MCF 10A (cell line): ENCODE results near the gene PLEKHG1. TPM values are rescaled to one million over a fixed set of nuclear protein-coding genes. Genes with fewer than 3 reads are reported as not detected.

ENCODE experiments used
- BruUV-seq: library from RNA; stranded (reverse); fragments of 400-500 nt; replicated peaks from 2 replicates; lab custom pipeline; 2021; lab: Mats Ljungman, UMichigan
- CTCF ChIA-PET: fragments of 300-600 bp; sonication (Branson Sonifier 250); formaldehyde crosslinking; extraction: SDS; loops from one replicate; lab custom pipeline; 2021; ENCODE audit warnings: antibody characterized with exemption, inconsistent platforms; lab: Yijun Ruan, JAX
- POLR2A ChIA-PET: fragments of 300-600, 350-650 bp; sonication (Branson Sonifier 250); formaldehyde crosslinking; extraction: SDS; loops from one replicate; lab custom pipeline; 2020; ENCODE audit warnings: antibody characterized with exemption, inconsistent platforms; lab: Yijun Ruan, JAX
- DNase-seq: peaks from one replicate; pipeline ENCODE4 v3.0.0-alpha.2; 2018; ENCODE audit not compliant: unreplicated experiment
- H3K27ac Mint-ChIP-seq: one replicate; pipeline ENCODE4 v1.8.0; 2022; ENCODE audit warnings: mild to moderate bottlenecking, low read depth, mixed read lengths; ENCODE audit not compliant: unreplicated experiment
- H3K27me3 Mint-ChIP-seq: one replicate; pipeline ENCODE4 v1.8.0; 2022; ENCODE audit warnings: mixed read lengths; ENCODE audit not compliant: insufficient read depth, unreplicated experiment
- H3K36me3 Mint-ChIP-seq: one replicate; pipeline ENCODE4 v1.8.0; 2022; ENCODE audit warnings: mild to moderate bottlenecking, moderate library complexity, mixed read lengths; ENCODE audit not compliant: insufficient read depth, unreplicated experiment
- H3K4me1 Mint-ChIP-seq: one replicate; pipeline ENCODE4 v1.8.0; 2022; ENCODE audit warnings: mixed read lengths; ENCODE audit not compliant: insufficient read depth, unreplicated experiment
- H3K4me3 Mint-ChIP-seq: one replicate; pipeline ENCODE4 v1.8.0; 2022; ENCODE audit warnings: mild to moderate bottlenecking, moderate library complexity, mixed read lengths; ENCODE audit not compliant: unreplicated experiment
- H3K9me3 Mint-ChIP-seq: one replicate; pipeline ENCODE4 v1.8.0; 2022; ENCODE audit warnings: mixed read lengths; ENCODE audit not compliant: unreplicated experiment
- CTCF ChIP-seq: fragments of 200-600 bp; IDR thresholded peaks from one replicate; pipeline ENCODE4 v1.8.0; 2022; ENCODE audit warnings: antibody characterized with exemption, mild to moderate bottlenecking; ENCODE audit not compliant: unreplicated experiment
- intact Hi-C: fragments of 100-400 bp; cut with micrococcal nuclease; formaldehyde crosslinking; loops from 2 replicates; pipeline ENCODE4 v1.14.1; 2022
- total RNA-seq: library from RNA; stranded (reverse); gene quantifications from 2 replicates; pipeline ENCODE4 v1.2.3, GENCODE V29; 2022

Gene PLEKHG1
- total RNA-seq, 1 experiment from 2014 or later = 11.6 TPM

- no peak overlapping the region for H3K27ac Mint-ChIP-seq
- H3K4me1 Mint-ChIP-seq = no peaks in the 10 kb centered on the region
- no peak for TF ChIP-seq CTCF
Observed at GRCh38 chr6:150638765-150639164, 39.1 kb downstream of the PLEKHG1 start.

GRCh38 chr6:150639823-150640331 lies 40.2 kb downstream of the PLEKHG1 start:
- no peak for DNase-seq
- no peak overlapping the region for H3K27ac Mint-ChIP-seq
- TF ChIP-seq CTCF = no peak
- no TSS peak for BruUV-seq
- H3K27me3 Mint-ChIP-seq = no peaks in the 10 kb centered on the region
- no peak overlapping the region for H3K4me3 Mint-ChIP-seq
- no peaks in the 10 kb centered on the region for H3K4me1 Mint-ChIP-seq
- intact Hi-C loops = no loop called here
- ChIA-PET POLR2A (interaction anchor here (0.6 kb wide), 1 partner anchor 1660 kb away, joined by 3 read pairs; no protein-coding TSS in a partner anchor), CTCF (interaction anchor here (0.6 kb wide), 1 partner anchor 175 kb away, joined by 3 read pairs; no protein-coding TSS in a partner anchor)
- no peaks in the 10 kb centered on the region for H3K9me3 Mint-ChIP-seq
- no peaks in the 10 kb centered on the region for H3K36me3 Mint-ChIP-seq

More at GRCh38 chr6:150638765-150639164, 39.1 kb downstream of the PLEKHG1 start:
- H3K27me3 Mint-ChIP-seq = no peaks in the 10 kb centered on the region
- no peak overlapping the region for H3K4me3 Mint-ChIP-seq
- intact Hi-C loops = no loop called here
- CTCF ChIA-PET = interaction anchor here (0.7 kb wide), 1 partner anchor 651 kb away, joined by 3 read pairs; no protein-coding TSS in a partner anchor
- POLR2A ChIA-PET = no interaction called here
- no peak for DNase-seq
- no TSS peak for BruUV-seq
- H3K9me3 Mint-ChIP-seq = no peaks in the 10 kb centered on the region
- H3K36me3 Mint-ChIP-seq = no peaks in the 10 kb centered on the region

GRCh38 chr6:150640556-150641209 lies 41.0 kb downstream of the PLEKHG1 start:
- ChIA-PET POLR2A (no interaction called here), CTCF (no interaction called here)
- intact Hi-C loops = no loop called here
- Mint-ChIP-seq H3K4me1 (no peaks in the 10 kb centered on the region), H3K27me3 (no peaks in the 10 kb centered on the region), H3K9me3 (no peaks in the 10 kb centered on the region), H3K36me3 (no peaks in the 10 kb centered on the region), H3K27ac (no peak overlapping the region), H3K4me3 (no peak overlapping the region)
- no peak for DNase-seq
- no TSS peak for BruUV-seq
- TF ChIP-seq CTCF = no peak

- BruUV-seq = no TSS peak
- H3K9me3 Mint-ChIP-seq = no peaks in the 10 kb centered on the region
- no peaks in the 10 kb centered on the region for H3K36me3 Mint-ChIP-seq
- no peak for TF ChIP-seq CTCF
- no peak overlapping the region for H3K4me3 Mint-ChIP-seq
- H3K4me1 Mint-ChIP-seq = no peaks in the 10 kb centered on the region
- POLR2A ChIA-PET = interaction anchor here (0.6 to 1.6 kb wide), 2 partner anchors 10 to 26 kb away, joined by 3 to 4 read pairs; no protein-coding TSS in a partner anchor
- intact Hi-C loops = no loop called here
- no peak for DNase-seq
- no peak overlapping the region for H3K27ac Mint-ChIP-seq
- CTCF ChIA-PET = no interaction called here
- no peaks in the 10 kb centered on the region for H3K27me3 Mint-ChIP-seq
Observed at GRCh38 chr6:150641398-150642139, 41.9 kb downstream of the PLEKHG1 start.
